ENCODE results near the gene TNNI3.
"Not testable (repeated sequence)": the region's sequence is repeated elsewhere in the genome, so short reads cannot be mapped to it uniquely, and the experiment has no call there.

DNA sequence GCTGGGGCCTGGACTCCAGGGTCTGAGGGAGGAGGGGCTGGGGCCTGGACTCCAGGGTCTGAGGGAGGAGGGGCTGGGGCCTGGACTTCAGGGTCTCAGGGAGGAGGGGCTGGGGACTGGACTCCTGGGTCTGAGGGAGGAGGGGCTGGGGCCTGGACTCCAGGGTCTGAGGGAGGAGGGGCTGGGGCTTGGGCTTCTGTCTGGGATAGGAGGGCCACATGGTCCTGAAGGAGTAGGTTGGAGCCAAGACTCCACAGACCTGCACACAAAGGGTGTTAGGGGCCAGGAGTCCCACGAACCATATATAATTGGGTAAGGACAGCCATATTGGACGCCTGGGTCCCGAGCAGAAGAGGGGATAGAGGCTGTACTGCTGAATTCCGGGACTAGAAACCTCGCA lies 1.7 kb downstream of the TNNI3 start:
- TF ChIP-seq, protein P1, sequence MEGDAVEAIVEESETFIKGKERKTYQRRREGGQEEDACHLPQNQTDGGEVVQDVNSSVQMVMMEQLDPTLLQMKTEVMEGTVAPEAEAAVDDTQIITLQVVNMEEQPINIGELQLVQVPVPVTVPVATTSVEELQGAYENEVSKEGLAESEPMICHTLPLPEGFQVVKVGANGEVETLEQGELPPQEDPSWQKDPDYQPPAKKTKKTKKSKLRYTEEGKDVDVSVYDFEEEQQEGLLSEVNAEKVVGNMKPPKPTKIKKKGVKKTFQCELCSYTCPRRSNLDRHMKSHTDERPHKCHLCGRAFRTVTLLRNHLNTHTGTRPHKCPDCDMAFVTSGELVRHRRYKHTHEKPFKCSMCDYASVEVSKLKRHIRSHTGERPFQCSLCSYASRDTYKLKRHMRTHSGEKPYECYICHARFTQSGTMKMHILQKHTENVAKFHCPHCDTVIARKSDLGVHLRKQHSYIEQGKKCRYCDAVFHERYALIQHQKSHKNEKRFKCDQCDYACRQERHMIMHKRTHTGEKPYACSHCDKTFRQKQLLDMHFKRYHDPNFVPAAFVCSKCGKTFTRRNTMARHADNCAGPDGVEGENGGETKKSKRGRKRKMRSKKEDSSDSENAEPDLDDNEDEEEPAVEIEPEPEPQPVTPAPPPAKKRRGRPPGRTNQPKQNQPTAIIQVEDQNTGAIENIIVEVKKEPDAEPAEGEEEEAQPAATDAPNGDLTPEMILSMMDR (IDR thresholded peaks at IDR 0.05; ENCODE audit: low read depth, low read length, poor library complexity, severe bottlenecking), result not testable (repeated sequence)
- TF ChIP-seq EZH2phosphoT487 (IDR thresholded peaks at IDR 0.05; ENCODE audit: borderline replicate concordance, low read length), result not testable (repeated sequence)

Data from DOHH2 (cell line).